K562 (cell line): ENCODE results near the gene TNRC6B. TPM values are rescaled to one million over a fixed set of nuclear protein-coding genes. Genes with fewer than 3 reads are reported as not detected.

Source experiments
- CC2D1A ChIP-seq: fragments of 450-650 bp; IDR thresholded peaks from 2 replicates; pipeline ENCODE4 v1.6.1; 2017; ENCODE audit warnings: mild to moderate bottlenecking
- CREB5 ChIP-seq: fragments of 250-450 bp; sonication (Bioruptor Pico); IDR thresholded peaks from 2 replicates; pipeline ENCODE4 v1.5.0; 2020; ENCODE audit warnings: mild to moderate bottlenecking
- DEAF1 ChIP-seq: fragments of 450-650 bp; formaldehyde crosslinking; IDR thresholded peaks from 2 replicates; pipeline ENCODE4 v1.4.0; 2020; ENCODE audit warnings: mild to moderate bottlenecking, moderate library complexity
- HIVEP1 ChIP-seq: fragments of 250-450 bp; sonication (Bioruptor Pico); IDR thresholded peaks from 2 replicates; pipeline ENCODE4 v1.4.0; 2020; ENCODE audit warnings: mild to moderate bottlenecking
- MCM5 ChIP-seq: fragments of 450-650 bp; IDR thresholded peaks from 2 replicates; pipeline ENCODE4 v1.6.1; 2016; ENCODE audit warnings: low read depth
- NR0B1 ChIP-seq: fragments of 450-650 bp; IDR thresholded peaks from one replicate; pipeline ENCODE4 v1.6.1; 2018; ENCODE audit warnings: mild to moderate bottlenecking, moderate library complexity; ENCODE audit not compliant: partially characterized antibody
- PRMT5 ChIP-seq: sonication (generic); formaldehyde crosslinking; IDR thresholded peaks from 2 replicates; pipeline ENCODE4 v1.5.0; 2020; ENCODE audit warnings: missing genetic modification reagents
- PTTG1 ChIP-seq: fragments of 450-650 bp; IDR thresholded peaks from 2 replicates; pipeline ENCODE4 v1.6.1; 2016; ENCODE audit warnings: low read depth, mild to moderate bottlenecking, missing genetic modification characterization, missing compliant biosample characterization
- RB1 ChIP-seq: fragments of 450-650 bp; IDR thresholded peaks from 2 replicates; pipeline ENCODE4 v1.6.1; 2017; ENCODE audit warnings: low read depth, mild to moderate bottlenecking
- RFX1 ChIP-seq: fragments of 450-650 bp; IDR thresholded peaks from 2 replicates; pipeline ENCODE4 v1.6.1; 2016; ENCODE audit warnings: mild to moderate bottlenecking, moderate library complexity
- SIN3A ChIP-seq, 2 experiments: fragments of 150-350 bp in 1 of 2; IDR thresholded peaks; 2 replicates each; pipeline ENCODE4 v1.6.1; 2011 to 2016; ENCODE audit warnings: borderline replicate concordance in 2 of 2, low read depth in 2 of 2, low read length in 2 of 2, mild to moderate bottlenecking in 2 of 2, moderate library complexity in 2 of 2; ENCODE audit not compliant: control insufficient read depth in 1 of 2
- SMARCA4 ChIP-seq: fragments of 450-650 bp; IDR thresholded peaks from 2 replicates; pipeline ENCODE4 v1.6.1; 2016
- TSHZ1 ChIP-seq: fragments of 250-450 bp; sonication (Bioruptor Pico); IDR thresholded peaks from 2 replicates; pipeline ENCODE4 v1.4.0; 2020; ENCODE audit warnings: mild to moderate bottlenecking, moderate library complexity
- ZNF143 ChIP-seq: sonication (generic); formaldehyde crosslinking; IDR thresholded peaks from 2 replicates; pipeline ENCODE4 v1.9.0; 2022; ENCODE audit warnings: mild to moderate bottlenecking, missing genetic modification reagents
- ZNF431 ChIP-seq: sonication (generic); formaldehyde crosslinking; IDR thresholded peaks from 2 replicates; pipeline ENCODE4 v1.8.0; 2022; ENCODE audit warnings: mild to moderate bottlenecking, missing genetic modification reagents
- polyA plus RNA-seq, 8 experiments: library from polyadenylated mRNA; depleted of rRNA in 4 of 8; stranded (reverse) in 5 of 8; unstranded in 3 of 8; fragments of >200 nt; fragmentation: Nextera tagmentation in 2 of 8; fragmentation: Illumina TruSeq in 1 of 8; extraction: Ambion mirVana in 2 of 8; extraction: Trizol in 1 of 8; gene quantifications; 2 replicates each; pipeline versions ENCODE4 v1.2.1 to v1.2.3, GENCODE V29; 2011 to 2014; ENCODE audit warnings: inconsistent platforms in 1 of 8, missing spikeins in 1 of 8
- total RNA-seq, 7 experiments: library from RNA; depleted of rRNA in 6 of 7; stranded (reverse); fragments of >200 nt in 6 of 7; fragmentation: Illumina TruSeq in 2 of 7; extraction: Trizol in 2 of 7; gene quantifications; 2 replicates each; pipeline versions ENCODE4 v1.2.1 to v1.2.3, GENCODE V29; 2011 to 2021; ENCODE audit warnings: low replicate concordance in 1 of 7

Gene TNRC6B
- total and polyA plus RNA-seq, 9 of the 15 experiments (the other 6 are each of a cell fraction or from before 2014, with no cell fraction given), result 0.96 to 18.8 (median 10.8) TPM

- TF ChIP-seq TSHZ1 (CRISPR knock-in tag) (no peak), ZNF143 (CRISPR knock-in tag) (no peak), RB1 (no peak), ZNF431 (CRISPR knock-in tag) (no peak), SIN3A (IDR thresholded peaks at IDR 0.05; ENCODE audit: borderline replicate concordance in 2 of 2, control insufficient read depth in 1 of 2, low read depth in 2 of 2, low read length in 2 of 2) (no peak), MCM5 (no peak), DEAF1 (CRISPR knock-in tag) (no peak), PTTG1 (tag) (no peak), NR0B1 (no peak), CREB5 (CRISPR knock-in tag) (no peak), PRMT5 (no peak), RFX1 (no peak), CC2D1A (no peak; the same call in 1 of the 2 replicates), HIVEP1 (CRISPR knock-in tag) (no peak), SMARCA4 (peak; percentile 81; the same call in 1 of the 2 replicates)
Measured at GRCh38 chr22:40176921-40177737, 596 bp upstream of the TNRC6B start (continued).
